K562 (cell line): ENCODE results near the gene ARMC9. TPM values are rescaled to one million over a fixed set of nuclear protein-coding genes. Genes with fewer than 3 reads are reported as not detected.

ENCODE experiments used
- ATAC-seq: fragments of 200-7000 bp; cut with Tn5 transposase; 3 replicates; pipeline ENCODE4 v1.9.1; 2020; ENCODE audit warnings: moderate library complexity
- BruUV-seq: library from RNA; stranded (reverse); fragments of 400-500 nt; replicated peaks from 2 replicates; lab custom pipeline; 2021; lab: Mats Ljungman, UMichigan
- CTCF ChIA-PET: fragments of 300-600 bp; formaldehyde crosslinking; extraction: SDS; loops from one replicate; lab custom pipeline; 2021; ENCODE audit warnings: low intra/inter-chr PET ratio; lab: Yijun Ruan, JAX
- POLR2A ChIA-PET: fragments of 300-600, 350-650 bp; sonication (Branson Sonifier 250); formaldehyde crosslinking; extraction: SDS; loops from one replicate; lab custom pipeline; 2021; ENCODE audit warnings: antibody characterized with exemption, inconsistent platforms; lab: Yijun Ruan, JAX
- DNase-seq, 4 experiments: peaks; one replicate each; pipeline versions ENCODE4 v3.0.0 to v3.0.0-alpha.2; 2011 to 2018; ENCODE audit warnings: low spot score in 3 of 4, mixed read lengths in 3 of 4; ENCODE audit errors: extremely low read depth in 1 of 4
- FAIRE-seq: peaks from 2 replicates; lab custom pipeline; 2011; peaks lifted over from hg19 to GRCh38; lab: Jason Lieb, UNC
- H2AFZ ChIP-seq: 2 replicates; pipeline ENCODE4 v1.6.0; 2011; ENCODE audit warnings: low read depth, low read length, control low read depth, inconsistent platforms
- H3K27ac ChIP-seq: fragments of 200-600 bp; 3 replicates; pipeline ENCODE4 v1.8.0; 2011; ENCODE audit warnings: low read depth, mild to moderate bottlenecking, control low read depth, inconsistent platforms, low read length, moderate library complexity, mixed read lengths; ENCODE audit errors: extremely low read depth
- H3K27me3 ChIP-seq, 2 experiments: fragments of 300-600 bp in 1 of 2; 2 replicates in 1 of 2; 3 replicates in 1 of 2; pipeline versions ENCODE4 v1.6.0 to v1.8.0; 2011; ENCODE audit warnings: inconsistent platforms in 2 of 2, low read length in 2 of 2, mild to moderate bottlenecking in 1 of 2, mixed read lengths in 1 of 2, moderate library complexity in 1 of 2; ENCODE audit not compliant: control insufficient read depth in 2 of 2, insufficient read depth in 2 of 2
- H3K36me3 ChIP-seq: fragments of 300-600 bp; 3 replicates; pipeline ENCODE4 v1.8.0; 2011; ENCODE audit warnings: mild to moderate bottlenecking, low read length, inconsistent platforms; ENCODE audit not compliant: control insufficient read depth, insufficient read depth
- H3K4me1 ChIP-seq, 2 experiments: fragments of 200-600 bp in 1 of 2; replicated peaks in 1 of 2; 2 replicates in 1 of 2; 3 replicates in 1 of 2; pipeline versions ENCODE4 v1.5.1 to v1.8.0; 2011; ENCODE audit warnings: inconsistent platforms in 2 of 2, low read length in 2 of 2, mild to moderate bottlenecking in 1 of 2, mixed read lengths in 1 of 2, moderate library complexity in 1 of 2; ENCODE audit not compliant: control insufficient read depth in 2 of 2, insufficient read depth in 2 of 2
- H3K4me2 ChIP-seq: 2 replicates; pipeline ENCODE4 v1.6.1; 2011; ENCODE audit warnings: low read length, control low read depth, inconsistent platforms, mixed read lengths; ENCODE audit not compliant: insufficient read depth
- H3K4me3 ChIP-seq: fragments of 200-600 bp; sonication (generic), shearing (Covaris generic); 2 replicates; pipeline ENCODE4 v1.5.1; 2016; ENCODE audit warnings: control low read depth, inconsistent platforms
- H3K79me2 ChIP-seq: fragments of 200-600 bp; 3 replicates; pipeline ENCODE4 v1.8.0; 2011; ENCODE audit warnings: low read length, inconsistent platforms; ENCODE audit not compliant: control insufficient read depth, insufficient read depth
- H3K9ac ChIP-seq, 2 experiments: 2 replicates each; pipeline versions ENCODE4 v1.6.0 to v1.6.1; 2011; ENCODE audit warnings: low read depth in 2 of 2, low read length in 2 of 2, control low read depth in 1 of 2, inconsistent platforms in 1 of 2, mild to moderate bottlenecking in 1 of 2, mixed read lengths in 1 of 2; ENCODE audit not compliant: insufficient read depth in 1 of 2
- H3K9me1 ChIP-seq: one replicate; pipeline ENCODE4 v1.6.0; 2011; ENCODE audit warnings: inconsistent platforms, mild to moderate bottlenecking, low read length, moderate library complexity; ENCODE audit not compliant: control insufficient read depth, insufficient read depth
- H3K9me3 ChIP-seq: replicated peaks from 2 replicates; pipeline ENCODE4 v1.5.1; 2011; ENCODE audit warnings: low read depth, low read length, inconsistent platforms; ENCODE audit not compliant: control insufficient read depth, insufficient read depth
- H4K20me1 ChIP-seq: replicated peaks from 2 replicates; pipeline ENCODE4 v1.6.1; 2011; ENCODE audit warnings: low read length, inconsistent platforms, mixed read lengths; ENCODE audit not compliant: control insufficient read depth, insufficient read depth
- ZNF717 ChIP-seq: fragments of 250-450 bp; sonication (Bioruptor Pico); IDR thresholded peaks from 2 replicates; pipeline ENCODE4 v1.5.0; 2021
- WGBS: fragments of 100-300 bp; shearing (Covaris generic); methylation state at CpG from one replicate; pipeline ENCODE4 v1.1.6; 2016; ENCODE audit warnings: low coverage, mixed read lengths; ENCODE audit not compliant: insufficient coverage; ENCODE audit errors: missing lambda C conversion rate; 5-methylcytosine and 5-hydroxymethylcytosine counted together
- in situ Hi-C: fragments of 300-500 bp; cut with MboI; formaldehyde crosslinking; loops from 4 replicates; pipeline ENCODE4 v1.15.0; 2018; ENCODE audit warnings: inconsistent platforms, mixed read lengths
- intact Hi-C: fragments of 100-400 bp; cut with micrococcal nuclease; formaldehyde crosslinking; loops from 2 replicates; pipeline ENCODE4 v1.14.2; 2022
- polyA plus RNA-seq, 8 experiments: library from polyadenylated mRNA; depleted of rRNA in 4 of 8; stranded (reverse) in 5 of 8; unstranded in 3 of 8; fragments of >200 nt; fragmentation: Nextera tagmentation in 2 of 8; fragmentation: Illumina TruSeq in 1 of 8; extraction: Ambion mirVana in 2 of 8; extraction: Trizol in 1 of 8; gene quantifications; 2 replicates each; pipeline versions ENCODE4 v1.2.1 to v1.2.3, GENCODE V29; 2011 to 2014; ENCODE audit warnings: inconsistent platforms in 1 of 8, missing spikeins in 1 of 8
- total RNA-seq, 7 experiments: library from RNA; depleted of rRNA in 6 of 7; stranded (reverse); fragments of >200 nt in 6 of 7; fragmentation: Illumina TruSeq in 2 of 7; extraction: Trizol in 2 of 7; gene quantifications; 2 replicates each; pipeline versions ENCODE4 v1.2.1 to v1.2.3, GENCODE V29; 2011 to 2021; ENCODE audit warnings: low replicate concordance in 1 of 7
- TF ChIP-seq, protein P1 (sequence below), 3 experiments: IDR thresholded peaks in 2 of 3; conservative IDR thresholded peaks in 1 of 3; 2 replicates each; pipeline ENCODE4 v1.5.1; 2011 to 2012; ENCODE audit warnings: low read length in 3 of 3, mild to moderate bottlenecking in 3 of 3, control low read depth in 2 of 3, improper control_type of control experiment in 1 of 3, inconsistent platforms in 1 of 3, low read depth in 1 of 3, mixed read lengths in 1 of 3, moderate library complexity in 1 of 3; ENCODE audit not compliant: insufficient read depth in 2 of 3

ARMC9 gene
- total and polyA plus RNA-seq, 9 of the 15 experiments (the other 6 are each of a cell fraction or from before 2014, with no cell fraction given) = 0.36 to 2.3 (median 1.1) TPM

DNA sequence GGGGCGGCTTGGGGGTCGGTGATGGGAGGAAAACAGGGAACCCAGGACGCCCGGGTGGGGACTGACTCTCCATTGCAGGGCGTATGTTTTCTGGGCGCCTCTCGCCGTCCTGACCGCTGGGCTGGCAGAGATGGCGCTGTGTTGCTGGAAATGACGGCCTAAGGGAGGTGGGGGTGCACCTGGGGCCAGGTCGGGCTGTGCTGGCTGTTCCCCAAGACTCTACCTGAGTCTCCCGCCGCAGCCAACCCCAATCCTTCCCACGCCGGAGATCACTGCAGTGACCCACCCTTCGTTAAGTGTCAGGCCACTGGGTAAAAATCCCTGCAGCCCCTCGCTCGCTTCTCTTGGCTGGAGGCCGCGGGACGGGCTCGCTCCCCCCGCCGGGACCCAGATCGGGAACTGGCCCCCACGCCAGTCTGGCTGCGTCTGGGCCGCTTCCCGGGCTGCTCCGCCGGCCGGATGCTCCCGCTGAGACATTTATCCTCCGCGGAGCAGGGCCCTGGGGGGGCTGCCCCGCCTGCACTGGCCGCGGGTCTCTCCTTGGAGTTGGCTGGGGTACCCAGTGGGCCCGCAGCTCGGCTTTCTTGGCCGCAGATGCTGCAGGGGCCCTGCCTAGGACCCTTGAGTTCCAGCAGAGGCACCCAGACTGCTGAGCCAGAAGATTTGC lies 7.8 kb upstream of the ARMC9 start:
- in situ Hi-C loops (no loop called here), intact Hi-C loops (loop anchor here (5.0 kb wide), 1 partner anchor 88 kb away; no protein-coding TSS in a partner anchor)
- no peak for DNase-seq
- ChIA-PET CTCF (interaction anchor here (0.7 kb wide), 1 partner anchor 92 kb away, joined by 6 read pairs; no protein-coding TSS in a partner anchor), POLR2A (no interaction called here)
- Histone ChIP-seq H2AFZ (no peak overlapping the region), H3K27ac (no peak overlapping the region), H3K9ac (no peak overlapping the region), H3K4me1 (peaks cover 4 to 8% of the 10 kb centered on the region in 2 experiments; a peak in 3 of 5 replicates), H3K4me3 (no peak overlapping the region), H3K9me3 (no peaks in the 10 kb centered on the region), H3K79me2 (no peaks in the 10 kb centered on the region), H3K4me2 (no peak overlapping the region), H3K9me1 (no peaks in the 10 kb centered on the region), H3K27me3 (peaks cover 12 to 28% of the 10 kb centered on the region in 2 experiments), H4K20me1 (no peaks in the 10 kb centered on the region), H3K36me3 (no peaks in the 10 kb centered on the region)
- 14% methylated on average over 22 of the region's 42 CpGs for WGBS
- FAIRE-seq = no peak
- BruUV-seq = no TSS peak
- TF ChIP-seq ZNF717 (CRISPR knock-in tag) = no peak
- TF ChIP-seq, protein P1, sequence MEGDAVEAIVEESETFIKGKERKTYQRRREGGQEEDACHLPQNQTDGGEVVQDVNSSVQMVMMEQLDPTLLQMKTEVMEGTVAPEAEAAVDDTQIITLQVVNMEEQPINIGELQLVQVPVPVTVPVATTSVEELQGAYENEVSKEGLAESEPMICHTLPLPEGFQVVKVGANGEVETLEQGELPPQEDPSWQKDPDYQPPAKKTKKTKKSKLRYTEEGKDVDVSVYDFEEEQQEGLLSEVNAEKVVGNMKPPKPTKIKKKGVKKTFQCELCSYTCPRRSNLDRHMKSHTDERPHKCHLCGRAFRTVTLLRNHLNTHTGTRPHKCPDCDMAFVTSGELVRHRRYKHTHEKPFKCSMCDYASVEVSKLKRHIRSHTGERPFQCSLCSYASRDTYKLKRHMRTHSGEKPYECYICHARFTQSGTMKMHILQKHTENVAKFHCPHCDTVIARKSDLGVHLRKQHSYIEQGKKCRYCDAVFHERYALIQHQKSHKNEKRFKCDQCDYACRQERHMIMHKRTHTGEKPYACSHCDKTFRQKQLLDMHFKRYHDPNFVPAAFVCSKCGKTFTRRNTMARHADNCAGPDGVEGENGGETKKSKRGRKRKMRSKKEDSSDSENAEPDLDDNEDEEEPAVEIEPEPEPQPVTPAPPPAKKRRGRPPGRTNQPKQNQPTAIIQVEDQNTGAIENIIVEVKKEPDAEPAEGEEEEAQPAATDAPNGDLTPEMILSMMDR (IDR thresholded peaks at IDR 0.05 in 2 of 3, conservative IDR thresholded peaks at IDR 0.05 in 1 of 3; ENCODE audit: insufficient read depth in 2 of 3, low read depth in 1 of 3, low read length in 3 of 3) = 0 out of 6 replicates have a peak, but pooled peaks of 1 of the 3 experiments have one; percentile 9
- ATAC-seq = peak; percentile 55
